Right ventricle myocardium inferior (tissue), 1 donor: ENCODE data around the gene CFAP161. TPM values are rescaled to one million over a fixed set of nuclear protein-coding genes. Genes with fewer than 3 reads are reported as not detected.
A peak's percentile ranks its signal among the peaks of the same experiment; 100 is the strongest.

Experiments
- ATAC-seq: fragments of 200-7000 bp; cut with Tn5 transposase; one replicate; pipeline ENCODE4 v1.9.1; 2020; ENCODE audit warnings: mild to moderate bottlenecking, moderate library complexity
- DNase-seq: peaks from one replicate; pipeline ENCODE4 v3.0.0; 2021; ENCODE audit errors: missing footprints
- intact Hi-C: fragments of 100-400 bp; cut with DNase I; formaldehyde crosslinking; loops from one replicate; pipeline ENCODE4 v1.11.0; 2022
- long read RNA-seq: library from polyadenylated mRNA; unstranded; transcript quantifications from one replicate; pipeline ENCODE4 v2.0.0, GENCODE V29; 2021
- total RNA-seq: library from RNA; stranded (reverse); fragmentation: NEBNext Ultra II Directional; extraction: Animal tissue kit (Norgen Biotek cat#: 25700); gene quantifications from one replicate; pipeline ENCODE4 v1.2.1, GENCODE V29; 2021
- donor health status: DM: no; HTN: yes; CAD: no; lungs with severe emphysema.

Gene CFAP161
- total RNA-seq, result 0.38 TPM
- long read RNA-seq, result 0 reads

DNA sequence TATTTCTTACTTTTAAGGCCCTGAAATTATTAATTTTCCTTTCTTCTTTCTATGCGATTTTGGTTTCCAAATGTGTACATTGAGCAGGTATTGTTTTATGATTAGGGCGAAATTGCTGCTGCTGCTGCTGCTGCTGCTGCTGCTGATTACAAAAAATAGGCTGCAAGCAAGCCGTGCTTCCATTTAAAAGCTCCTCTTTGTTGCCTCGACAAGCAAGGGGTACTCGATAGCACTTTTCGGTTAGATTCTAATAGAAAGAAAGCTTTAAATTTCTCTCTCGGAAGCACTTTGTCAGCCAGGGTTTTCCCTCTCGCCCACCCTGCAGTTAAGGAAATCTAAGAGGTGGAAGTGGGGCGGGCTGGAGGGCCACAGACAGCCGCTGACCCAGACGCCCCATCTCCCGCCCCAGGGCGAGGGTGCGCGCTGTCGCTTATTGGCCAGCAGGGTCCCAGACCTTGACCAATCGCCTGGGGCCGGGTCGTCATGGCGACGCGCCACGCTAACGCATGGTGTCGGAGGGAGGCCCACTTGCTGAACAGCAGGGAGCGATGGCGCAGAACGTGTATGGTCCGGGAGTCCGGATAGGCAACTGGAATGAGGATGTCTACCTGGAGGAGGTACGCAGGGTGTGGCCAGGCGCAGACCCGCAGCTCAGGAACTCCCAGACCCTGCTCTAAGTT is at the start of gene CFAP161:
Gene CFAP161 (plus strand): TSS at position 489 of the 680 bp plus-strand sequence. CDS start 60 bp downstream, at position 549.
- peak; percentile 90 for DNase-seq
- ATAC-seq, result peak; percentile 94
- intact Hi-C loops, result no loop called here

DNA sequence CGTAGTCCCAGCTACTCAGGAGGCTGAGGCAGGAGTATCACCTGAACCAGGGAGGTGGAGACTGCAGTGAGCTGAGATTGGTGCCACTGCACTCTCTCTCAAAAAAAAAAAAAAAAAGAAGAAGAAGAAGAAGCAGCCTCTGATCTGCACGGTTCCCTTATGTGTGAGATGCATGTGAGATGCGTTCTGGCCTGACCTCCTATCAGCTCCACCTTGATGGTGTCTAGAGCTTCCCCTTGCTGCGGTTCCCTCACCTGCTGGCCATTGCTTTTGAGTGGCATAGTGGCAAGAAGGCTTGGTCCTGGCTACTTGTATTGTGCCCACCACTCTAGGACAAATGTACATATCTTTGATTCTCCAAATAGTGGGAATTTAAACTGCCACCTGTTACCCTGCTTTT is 49.4 kb upstream of the CFAP161 start:
- ATAC-seq (no peak), DNase-seq (no peak)
- intact Hi-C loops, result no loop called here

DNA sequence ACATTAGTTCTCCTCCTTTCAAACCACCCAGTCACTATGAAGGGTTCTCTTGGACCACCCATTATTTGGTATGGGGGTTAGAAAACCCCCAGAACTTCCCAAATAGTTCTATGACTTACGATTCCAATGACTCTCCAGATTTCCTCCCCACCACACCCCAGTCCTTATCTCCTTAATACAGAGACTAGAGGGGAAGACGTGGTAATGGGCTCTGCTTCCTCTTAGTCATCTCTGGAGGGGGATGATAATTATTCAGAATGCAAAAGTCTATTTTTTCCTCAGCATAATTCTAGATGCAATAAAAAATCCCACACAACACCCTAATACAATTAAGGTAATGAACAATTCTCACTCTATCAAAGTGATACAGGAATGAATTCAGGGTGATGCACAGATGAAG is 48.9 kb upstream of the CFAP161 start:
- ATAC-seq (no peak), DNase-seq (no peak)
- intact Hi-C loops, result no loop called here

DNA sequence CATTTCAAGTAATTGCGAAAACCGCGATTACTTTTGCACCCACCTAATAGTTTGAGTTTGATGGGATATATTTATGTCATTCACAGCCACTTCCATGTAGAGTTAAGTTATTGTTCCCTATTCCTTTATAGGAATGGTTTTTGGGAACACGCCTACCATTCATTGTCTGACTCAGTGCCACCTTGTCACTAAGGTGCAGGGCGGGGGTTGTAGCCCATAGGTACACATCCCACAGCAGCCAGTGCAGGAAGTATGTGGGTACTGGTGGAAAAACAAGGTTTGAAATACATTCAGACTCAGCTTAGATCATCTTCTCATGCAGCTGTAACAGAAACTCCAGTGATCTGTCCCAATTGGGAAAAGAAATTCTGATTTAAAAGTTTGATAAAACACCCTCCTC is 48.2 kb upstream of the CFAP161 start:
- intact Hi-C loops, result no loop called here
- DNase-seq (no peak), ATAC-seq (no peak)

GRCh38 chr15:81087066-81087465 is 47.0 kb upstream of the CFAP161 start:
- DNase-seq, result no peak
- intact Hi-C loops, result no loop called here
- no peak for ATAC-seq

DNA sequence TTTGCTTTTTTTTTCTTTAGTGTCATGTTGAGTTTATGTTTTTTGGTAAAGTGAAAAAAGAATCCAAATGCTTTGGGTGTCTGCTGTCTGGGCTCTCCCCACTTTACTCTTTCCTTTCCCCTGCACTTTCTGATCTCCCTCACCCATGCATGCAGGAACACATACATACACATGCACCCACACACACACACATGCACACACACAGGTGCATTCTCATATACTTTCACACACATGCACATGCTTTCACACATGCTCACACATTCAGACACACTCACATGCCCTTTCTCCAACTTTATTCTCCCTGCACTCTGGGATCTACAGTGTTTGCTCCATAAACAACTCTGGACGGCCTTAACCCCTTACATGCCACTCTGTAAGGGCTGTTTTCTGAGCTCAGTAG is 46.4 kb upstream of the CFAP161 start:
- ATAC-seq (no peak), DNase-seq (no peak)

DNA sequence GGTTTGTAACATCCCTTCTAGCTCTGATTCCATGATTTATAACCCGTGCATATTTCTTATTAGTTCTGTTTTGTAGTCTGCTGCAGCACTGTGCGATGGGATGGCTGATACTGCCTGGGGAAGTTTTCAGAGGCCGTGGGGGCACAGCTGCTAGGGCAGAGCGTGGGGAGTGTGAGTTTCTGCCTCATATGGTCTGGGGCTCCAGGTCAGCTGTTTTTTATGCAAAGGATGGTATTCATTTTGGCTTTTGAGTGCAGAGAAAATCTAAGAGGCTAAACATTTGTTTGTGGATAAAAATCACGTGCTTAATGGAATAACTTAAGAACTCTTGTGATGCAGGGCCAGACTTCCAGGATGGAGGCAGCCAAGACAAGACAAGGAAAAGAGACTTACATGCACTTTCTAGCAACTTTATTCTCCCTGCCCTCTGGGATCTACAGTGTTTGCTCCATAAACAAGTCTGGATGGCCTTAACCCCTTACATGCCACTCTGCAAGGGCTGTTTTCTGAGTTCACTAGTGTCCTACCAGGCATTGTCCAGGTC is 45.5 kb upstream of the CFAP161 start:
- no peak for ATAC-seq
- no peak for DNase-seq
- intact Hi-C loops, result no loop called here

More for the DNA sequence above, 46.4 kb upstream of the CFAP161 start:
- intact Hi-C loops, result no loop called here

GRCh38 chr15:81091889-81092558 is 42.0 kb upstream of the CFAP161 start:
- DNase-seq, result no peak
- intact Hi-C loops, result loop anchor here (5.0 kb wide), 1 partner anchor 60 kb away; no protein-coding TSS in a partner anchor

DNA sequence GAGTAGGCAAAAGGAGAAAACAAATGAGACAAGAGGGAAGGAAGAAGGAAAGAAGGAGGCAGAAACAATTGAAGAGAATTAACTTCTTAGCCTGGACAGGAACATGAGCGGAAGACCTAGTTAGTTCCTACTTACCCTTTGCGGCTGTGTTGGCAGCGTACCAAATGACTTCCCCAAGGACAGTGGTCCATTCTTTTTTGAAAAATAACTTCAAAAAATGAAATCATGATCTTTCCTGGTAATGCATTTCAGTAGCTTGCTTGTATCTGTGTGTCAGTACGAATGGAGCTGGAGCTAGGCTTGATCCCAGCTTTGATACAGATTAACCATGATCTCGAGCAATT is 41.5 kb upstream of the CFAP161 start:
- no peak for DNase-seq
- intact Hi-C loops, result loop anchor here (5.0 kb wide), 1 partner anchor 60 kb away; no protein-coding TSS in a partner anchor
- peak; percentile 8 for ATAC-seq

More at GRCh38 chr15:81091889-81092558, 42.0 kb upstream of the CFAP161 start:
- ATAC-seq, result peak; percentile 87

DNA sequence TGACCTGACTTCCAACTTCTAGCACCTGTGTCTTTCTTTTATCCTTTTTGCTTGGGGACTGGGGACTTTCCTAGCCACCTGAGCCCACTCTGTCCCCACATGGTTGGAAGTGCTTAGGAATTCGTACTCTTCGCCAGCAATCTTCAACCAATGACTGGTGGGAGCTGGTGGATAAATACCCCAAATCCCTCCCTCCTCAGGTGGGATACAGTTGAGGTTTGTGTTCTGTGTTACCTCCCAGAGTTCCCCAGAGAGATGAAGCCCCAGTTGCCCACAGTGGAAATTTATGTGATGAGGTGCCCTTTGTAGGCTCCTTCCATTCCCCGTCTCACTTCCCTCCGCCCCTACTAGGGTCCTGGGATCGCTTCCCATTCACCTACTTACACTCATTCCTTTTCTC is 40.1 kb upstream of the CFAP161 start:
- no peak for ATAC-seq
- intact Hi-C loops, result loop anchor here (5.0 kb wide), 1 partner anchor 62 kb away; no protein-coding TSS in a partner anchor
- no peak for DNase-seq

DNA sequence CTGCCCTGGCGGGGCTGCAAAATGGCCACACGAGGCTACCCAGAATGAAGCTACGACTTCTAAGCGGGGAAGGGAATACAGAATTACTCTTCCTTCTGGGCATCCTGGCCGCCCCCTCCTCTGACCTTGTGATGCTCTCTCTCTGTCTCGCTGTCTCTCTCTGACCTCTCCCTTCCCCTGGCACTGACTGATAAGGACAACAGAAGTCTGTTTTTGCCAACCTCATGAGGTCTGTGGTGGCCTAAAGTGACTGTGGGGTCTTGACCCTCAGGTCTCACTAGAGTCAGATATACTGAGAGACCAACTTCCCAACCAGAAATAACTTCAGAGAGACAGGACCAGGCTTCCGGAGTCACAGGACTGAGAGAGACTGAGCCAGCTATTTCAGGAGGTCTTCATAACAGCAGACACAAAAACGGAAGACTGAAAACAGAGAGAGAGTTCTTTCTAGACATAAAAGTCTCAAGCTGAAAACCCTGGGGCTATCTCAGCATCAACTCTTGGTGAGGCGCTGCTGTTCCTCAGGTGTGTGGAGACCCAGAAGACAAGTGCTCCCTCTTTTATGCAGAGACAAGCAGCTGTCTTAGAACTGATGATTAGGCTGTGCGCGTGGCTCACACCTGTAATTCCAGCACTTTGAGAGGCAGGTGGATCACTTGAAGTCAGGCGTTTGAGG is 38.2 kb upstream of the CFAP161 start:
- no peak for DNase-seq
- intact Hi-C loops, result no loop called here
- no peak for ATAC-seq

- no peak for ATAC-seq
- DNase-seq, result no peak
- intact Hi-C loops, result no loop called here
Observed at GRCh38 chr15:81096398-81096797, 37.7 kb upstream of the CFAP161 start.

- DNase-seq, result no peak
- intact Hi-C loops, result no loop called here
- no peak for ATAC-seq
Observed at GRCh38 chr15:81097116-81097889, 36.8 kb upstream of the CFAP161 start.

- DNase-seq (no peak), ATAC-seq (no peak)
- intact Hi-C loops, result loop anchor here (1.0 kb wide), 1 partner anchor 98 kb away; the partner anchor contains the start of gene TLNRD1
Observed at GRCh38 chr15:81097890-81098280, 36.2 kb upstream of the CFAP161 start.

DNA sequence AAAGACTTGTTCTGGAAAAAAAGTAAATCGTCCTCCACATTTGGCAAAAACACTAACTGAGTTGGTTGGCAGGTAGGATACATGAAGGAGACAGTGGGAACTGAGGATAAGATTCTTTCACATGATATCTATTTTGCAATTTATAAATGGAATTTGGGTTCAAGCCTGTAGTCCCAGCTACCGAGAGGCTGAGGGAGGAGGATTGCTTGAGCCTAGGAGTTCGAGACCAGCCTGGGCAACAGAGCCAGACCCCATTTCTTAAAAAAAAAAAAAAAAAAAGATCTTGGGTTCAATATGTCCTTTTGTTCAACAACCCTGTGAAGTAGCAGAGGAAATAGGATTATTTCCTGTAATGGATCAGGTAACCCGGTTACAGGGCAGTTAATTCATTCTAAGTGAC is 35.7 kb upstream of the CFAP161 start:
- no peak for ATAC-seq
- intact Hi-C loops, result loop anchor here (1.0 kb wide), 1 partner anchor 98 kb away; the partner anchor contains the start of gene TLNRD1
- DNase-seq, result no peak

GRCh38 chr15:81098861-81099651 is 35.0 kb upstream of the CFAP161 start:
- ATAC-seq (peak; percentile 58), DNase-seq (no peak)
- intact Hi-C loops, result loop anchor here (1.0 kb wide), 1 partner anchor 99 kb away; the partner anchor contains the start of gene TLNRD1

DNA sequence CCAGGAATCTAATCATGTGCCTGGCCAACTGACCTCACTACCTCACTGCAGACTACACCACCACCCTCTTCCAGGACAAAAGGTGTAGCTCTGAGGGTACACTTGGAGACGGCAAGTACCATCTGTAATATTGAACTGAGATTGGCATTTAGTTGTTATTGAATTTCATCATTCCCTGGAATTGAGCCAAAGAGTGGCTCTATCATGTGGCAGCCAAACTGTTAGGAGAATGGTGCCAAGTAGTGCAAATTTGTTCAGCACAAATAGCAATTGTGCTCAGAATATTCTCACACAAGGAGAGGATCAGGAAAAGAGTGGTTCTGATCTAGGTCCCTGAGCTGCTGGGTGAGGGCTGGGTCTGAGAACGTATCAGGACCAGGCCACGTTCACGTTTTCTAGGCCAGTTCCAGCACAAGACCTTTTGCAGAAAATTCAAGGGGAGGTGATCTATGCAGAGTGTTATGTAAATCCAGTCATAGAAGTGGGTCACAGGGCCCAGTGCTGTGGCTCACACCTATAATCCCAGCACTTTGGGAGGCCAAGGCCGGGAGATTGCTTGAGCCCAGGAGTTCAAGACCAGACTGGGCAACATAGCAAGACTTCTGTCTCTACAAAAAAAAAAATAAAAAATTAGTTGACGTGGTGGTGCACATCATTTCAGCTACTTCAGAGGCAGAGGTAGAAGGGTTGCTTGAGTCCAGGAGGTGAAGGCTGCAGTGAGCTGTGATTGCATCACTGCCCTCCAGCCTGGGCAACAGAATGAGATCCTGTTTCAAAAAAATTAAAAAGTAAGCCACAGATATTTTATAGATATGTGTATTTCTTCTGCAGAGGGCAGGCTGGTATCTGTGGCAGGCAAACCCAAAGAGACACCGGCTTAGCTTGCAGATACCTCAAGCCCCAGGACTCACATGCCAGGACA is 31.9 kb upstream of the CFAP161 start:
- DNase-seq, result no peak
- intact Hi-C loops, result no loop called here
- no peak for ATAC-seq
